GM18526 (cell line): ENCODE measurements around the gene CDO1.

Experiments
- POLR2A ChIP-seq: IDR thresholded peaks from 3 replicates; pipeline ENCODE4 v1.6.1; 2011; ENCODE audit not compliant: insufficient read length; ENCODE audit errors: extremely low read depth

Gene CDO1

GRCh38 chr5:115807654-115808052, 8.8 kb downstream of the CDO1 start:
- no peak for TF ChIP-seq POLR2A

GRCh38 chr5:115806986-115807653, 9.3 kb downstream of the CDO1 start:
- no peak for TF ChIP-seq POLR2A

DNA sequence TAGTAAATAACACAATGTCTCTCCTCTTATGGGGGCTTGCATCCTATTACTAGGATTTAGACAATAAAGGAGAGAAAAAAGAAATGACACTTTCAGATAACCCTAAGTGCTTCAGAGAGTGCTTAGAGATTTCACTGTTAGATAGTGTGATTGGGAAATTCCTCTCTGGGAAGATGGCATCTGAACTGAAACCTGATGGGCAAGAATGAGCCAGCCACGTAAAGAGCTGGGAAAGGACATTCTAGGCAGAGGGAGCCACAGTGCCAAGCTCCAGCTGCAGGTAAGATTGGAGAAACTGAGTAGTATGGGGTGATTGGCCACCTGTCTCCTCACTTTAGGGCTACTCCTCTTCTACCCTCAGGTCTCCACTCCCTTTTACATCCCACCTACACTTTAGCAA, 14.5 kb downstream of the CDO1 start:
- no peak for TF ChIP-seq POLR2A

GRCh38 chr5:115801152-115801551, 15.3 kb downstream of the CDO1 start:
- TF ChIP-seq POLR2A: no peak

DNA sequence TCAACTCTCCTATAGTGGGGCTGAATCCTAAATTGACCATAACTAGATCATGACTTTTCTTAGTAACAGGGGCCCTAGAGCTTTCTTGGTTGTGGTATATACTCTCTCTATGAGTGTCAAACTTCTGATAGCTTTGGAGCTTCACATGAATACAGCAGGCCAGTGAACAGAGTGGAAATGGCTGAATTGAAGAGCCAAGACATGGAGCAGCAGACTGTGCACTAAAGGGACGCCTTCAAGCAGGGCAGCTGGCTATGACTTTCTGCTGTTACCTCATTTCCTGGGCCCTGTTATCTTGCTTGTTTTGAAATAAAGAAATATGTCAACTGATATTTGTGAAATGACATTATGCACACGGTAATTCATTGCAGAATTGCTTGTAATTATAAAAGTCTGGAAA, 16.4 kb downstream of the CDO1 start:
- no peak for TF ChIP-seq POLR2A

DNA sequence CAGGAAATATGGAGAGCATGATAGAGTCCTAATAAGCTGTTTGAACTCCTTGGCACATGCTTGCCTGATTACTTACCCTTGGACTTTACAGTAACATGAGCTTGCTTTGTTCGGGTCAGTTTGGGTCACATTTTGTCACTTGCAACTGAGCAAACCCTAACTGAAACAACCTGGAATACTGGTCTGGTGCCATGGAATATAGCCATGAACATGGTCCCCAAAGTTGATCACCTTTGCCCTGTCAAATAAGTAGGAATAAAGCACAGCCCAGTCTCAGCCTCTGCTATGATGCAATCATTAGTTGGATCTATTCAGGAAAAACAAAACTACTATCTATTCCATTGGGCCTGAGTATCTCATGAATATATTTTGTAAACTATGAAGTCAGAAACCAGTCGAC, 18.2 kb downstream of the CDO1 start:
- TF ChIP-seq POLR2A: no peak

- TF ChIP-seq POLR2A: no peak
Measured at GRCh38 chr5:115796656-115797055, 19.8 kb downstream of the CDO1 start.

DNA sequence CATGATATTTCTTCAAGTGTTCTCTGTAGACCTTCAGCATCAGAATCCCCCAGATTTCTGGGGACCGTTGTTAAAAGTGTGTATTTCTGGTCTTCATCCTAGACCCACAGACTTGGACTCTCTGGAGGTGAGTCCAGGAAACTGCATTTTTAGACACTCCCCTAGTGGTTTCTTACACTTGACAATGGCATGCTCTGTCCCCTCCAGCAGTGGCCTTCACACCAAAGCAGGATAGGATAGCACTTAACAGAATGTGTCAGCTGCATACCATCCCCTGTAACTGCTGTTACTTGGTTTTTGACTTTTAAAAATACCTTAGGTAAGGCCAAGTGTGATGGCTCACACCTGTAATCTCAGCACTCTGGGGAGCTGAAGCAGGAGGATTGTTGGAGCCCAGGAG, 20.8 kb downstream of the CDO1 start:
- no peak for TF ChIP-seq POLR2A

GRCh38 chr5:115788440-115788839, 28.0 kb downstream of the CDO1 start:
- TF ChIP-seq POLR2A: no peak

GRCh38 chr5:115787426-115787825, 29.0 kb downstream of the CDO1 start:
- no peak for TF ChIP-seq POLR2A

- no peak for TF ChIP-seq POLR2A
Measured at GRCh38 chr5:115785381-115786065, 30.9 kb downstream of the CDO1 start.

DNA sequence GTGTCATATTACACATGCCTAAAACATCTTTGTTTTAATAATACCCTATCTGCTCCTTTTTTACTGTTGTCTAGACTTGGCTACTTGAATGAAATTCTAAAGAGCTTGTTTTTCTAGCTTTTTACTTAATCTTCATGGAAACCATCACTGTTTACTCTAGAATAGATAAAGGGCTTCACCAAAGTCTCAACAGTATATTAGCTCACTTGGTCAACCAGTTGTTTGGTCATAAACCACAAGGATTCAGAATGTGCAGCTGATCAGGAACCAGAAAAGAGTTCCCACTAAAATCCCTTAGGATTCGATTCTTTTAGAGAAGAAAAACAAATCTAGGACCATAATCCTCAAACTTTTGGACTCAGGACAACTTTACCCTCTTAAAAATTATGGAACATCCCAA, 38.0 kb downstream of the CDO1 start:
- TF ChIP-seq POLR2A: no peak

GRCh38 chr5:115776989-115777388, 39.5 kb downstream of the CDO1 start:
- TF ChIP-seq POLR2A: no peak

DNA sequence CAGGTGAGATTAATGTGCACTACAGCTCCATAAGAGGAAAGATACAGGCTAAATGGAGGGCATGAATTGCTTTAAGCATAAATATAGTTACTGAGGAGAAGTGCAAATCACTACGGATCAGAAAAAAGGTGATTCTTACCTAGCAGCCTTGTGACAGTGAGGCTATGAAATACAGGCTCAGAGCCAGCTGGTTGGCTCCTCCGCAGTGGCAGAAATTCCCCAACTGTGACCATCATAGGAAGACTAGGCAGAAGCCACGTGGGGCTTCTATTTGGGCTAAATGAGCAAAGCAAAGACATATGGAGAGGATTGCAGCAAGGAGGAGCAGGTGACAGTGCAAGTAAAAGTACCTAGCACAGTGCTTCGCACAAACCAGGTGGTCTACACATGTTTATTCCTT, 40.5 kb downstream of the CDO1 start:
- no peak for TF ChIP-seq POLR2A

- TF ChIP-seq POLR2A: no peak
Measured at GRCh38 chr5:115774684-115775083, 41.8 kb downstream of the CDO1 start.

DNA sequence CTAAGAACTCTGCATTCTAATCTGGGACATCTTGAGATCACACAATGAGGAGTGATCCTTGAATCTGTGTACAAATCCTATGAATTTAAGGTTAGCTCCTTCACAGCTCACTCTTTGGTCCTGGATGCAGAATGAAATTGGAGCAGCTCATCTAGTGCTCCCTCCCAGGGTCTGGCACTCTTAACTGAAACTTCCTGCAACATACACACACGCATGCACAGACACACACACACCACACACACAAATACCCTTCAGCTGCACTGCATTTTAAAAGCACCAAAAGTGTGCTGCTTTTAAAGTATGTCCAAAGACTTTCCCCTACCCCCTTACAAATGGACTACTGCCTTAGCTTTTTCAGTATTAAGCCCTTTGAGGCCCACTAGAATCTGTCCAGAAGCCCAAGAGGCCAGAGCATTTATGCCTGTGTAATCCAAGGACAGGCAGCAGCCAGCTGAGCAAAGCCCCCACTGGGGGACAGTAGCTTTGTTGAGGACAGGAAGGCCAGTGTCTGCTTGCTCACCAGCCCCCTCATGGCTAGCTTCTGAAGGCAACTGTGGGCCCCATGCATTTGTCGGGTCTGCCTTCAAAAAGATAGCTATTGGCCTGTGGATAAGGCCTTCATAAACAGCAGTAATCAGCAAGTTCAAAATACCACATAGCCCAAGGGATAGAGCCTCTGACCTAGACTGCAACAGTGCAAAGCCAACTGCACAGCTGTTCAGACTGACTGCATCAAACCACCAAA, 43.6 kb downstream of the CDO1 start:
- no peak for TF ChIP-seq POLR2A
